GM23248 (cell line): ENCODE measurements around the gene ACAP2.

Source experiments
- EZH2 ChIP-seq: fragments of 200-600 bp; sonication (generic); IDR thresholded peaks from 2 replicates; pipeline ENCODE4 v1.6.1; 2018; ENCODE audit warnings: antibody characterized with exemption, mild to moderate bottlenecking; ENCODE audit not compliant: insufficient read depth, poor library complexity, severe bottlenecking
- EZH2phosphoT487 ChIP-seq: fragments of 200-600 bp; sonication (generic); IDR thresholded peaks from 2 replicates; pipeline ENCODE4 v1.6.1; 2018; ENCODE audit warnings: antibody characterized with exemption, moderate library complexity, mild to moderate bottlenecking, low read depth; ENCODE audit not compliant: insufficient read depth

- TF ChIP-seq EZH2 (no peak), EZH2phosphoT487 (no peak)
Measured at GRCh38 chr3:195458316-195458717, 15.5 kb upstream of the ACAP2 start.
